Liver (tissue), 3 donors: ENCODE results near the gene AFAP1.

ENCODE experiments used
- EGR1 ChIP-seq, 2 donors: IDR thresholded peaks; 2 replicates each; pipeline ENCODE4 v1.6.1; 2016 to 2018; ENCODE audit warnings: antibody characterized with exemption in 2 of 2, low read depth in 2 of 2
- GABPA ChIP-seq, 2 donors: IDR thresholded peaks in 1 of 2; conservative IDR thresholded peaks in 1 of 2; 2 replicates each; pipeline ENCODE4 v1.6.1; 2016; ENCODE audit warnings: antibody characterized with exemption in 2 of 2, mild to moderate bottlenecking in 1 of 2, moderate library complexity in 1 of 2
- HNF4G ChIP-seq: IDR thresholded peaks from 2 replicates; pipeline ENCODE4 v1.6.1; 2016; ENCODE audit warnings: antibody characterized with exemption
- JUND ChIP-seq, 2 donors: IDR thresholded peaks; 2 replicates each; pipeline ENCODE4 v1.6.1; 2016; ENCODE audit warnings: antibody characterized with exemption in 2 of 2
- RAD21 ChIP-seq, 2 donors: IDR thresholded peaks; 2 replicates each; pipeline ENCODE4 v1.6.1; 2016; ENCODE audit warnings: antibody characterized with exemption in 2 of 2, mild to moderate bottlenecking in 2 of 2
- TAF1 ChIP-seq: conservative IDR thresholded peaks from 2 replicates; pipeline ENCODE4 v1.6.1; 2016; ENCODE audit warnings: antibody characterized with exemption, mild to moderate bottlenecking
- TF ChIP-seq, protein P1 (sequence below): fragments of 150-350 bp; IDR thresholded peaks from 2 replicates; pipeline ENCODE4 v1.5.1; 2017; ENCODE audit warnings: improper control_type of control experiment, low read depth, low read length; ENCODE audit not compliant: missing input control
- TF ChIP-seq, protein P2 (sequence below): IDR thresholded peaks from 2 replicates; pipeline ENCODE4 v1.6.1; 2016; ENCODE audit warnings: antibody characterized with exemption, mild to moderate bottlenecking
- TF ChIP-seq, protein P3 (sequence below): IDR thresholded peaks from 2 replicates; pipeline ENCODE4 v1.6.1; 2016; ENCODE audit warnings: antibody characterized with exemption
- TF ChIP-seq, protein P4 (sequence below): IDR thresholded peaks from 2 replicates; pipeline ENCODE4 v1.6.1; 2016; ENCODE audit warnings: antibody characterized with exemption
- donor health status: healthy.
- donor health status: healthy.

DNA sequence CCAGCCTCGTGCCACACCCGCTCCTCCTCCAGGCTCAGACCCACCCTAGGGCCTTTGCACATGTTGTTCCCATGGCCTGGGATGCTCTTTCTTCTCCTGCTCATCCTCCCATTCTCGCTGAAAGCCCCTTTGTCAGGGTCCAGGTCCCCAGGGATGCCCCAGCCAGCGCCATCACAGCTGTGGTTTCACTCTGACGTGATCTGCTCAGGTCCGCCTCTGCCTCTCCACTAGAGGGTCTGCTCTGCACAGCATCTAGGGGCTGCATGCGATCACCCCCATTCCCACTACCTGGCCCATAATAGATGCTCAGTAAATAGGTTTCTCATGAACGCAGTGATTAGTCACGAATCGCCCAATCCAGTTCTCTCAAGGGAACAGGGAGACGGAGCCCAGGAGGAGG lies 222.5 kb downstream of the AFAP1 start:
- TF ChIP-seq, protein P1, sequence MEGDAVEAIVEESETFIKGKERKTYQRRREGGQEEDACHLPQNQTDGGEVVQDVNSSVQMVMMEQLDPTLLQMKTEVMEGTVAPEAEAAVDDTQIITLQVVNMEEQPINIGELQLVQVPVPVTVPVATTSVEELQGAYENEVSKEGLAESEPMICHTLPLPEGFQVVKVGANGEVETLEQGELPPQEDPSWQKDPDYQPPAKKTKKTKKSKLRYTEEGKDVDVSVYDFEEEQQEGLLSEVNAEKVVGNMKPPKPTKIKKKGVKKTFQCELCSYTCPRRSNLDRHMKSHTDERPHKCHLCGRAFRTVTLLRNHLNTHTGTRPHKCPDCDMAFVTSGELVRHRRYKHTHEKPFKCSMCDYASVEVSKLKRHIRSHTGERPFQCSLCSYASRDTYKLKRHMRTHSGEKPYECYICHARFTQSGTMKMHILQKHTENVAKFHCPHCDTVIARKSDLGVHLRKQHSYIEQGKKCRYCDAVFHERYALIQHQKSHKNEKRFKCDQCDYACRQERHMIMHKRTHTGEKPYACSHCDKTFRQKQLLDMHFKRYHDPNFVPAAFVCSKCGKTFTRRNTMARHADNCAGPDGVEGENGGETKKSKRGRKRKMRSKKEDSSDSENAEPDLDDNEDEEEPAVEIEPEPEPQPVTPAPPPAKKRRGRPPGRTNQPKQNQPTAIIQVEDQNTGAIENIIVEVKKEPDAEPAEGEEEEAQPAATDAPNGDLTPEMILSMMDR, result no peak
- no peak for TF ChIP-seq JUND (IDR thresholded peaks at IDR 0.05)
- no peak for TF ChIP-seq GABPA (IDR thresholded peaks at IDR 0.05 in 1 of 2, conservative IDR thresholded peaks at IDR 0.05 in 1 of 2)
- TF ChIP-seq, protein P2, sequence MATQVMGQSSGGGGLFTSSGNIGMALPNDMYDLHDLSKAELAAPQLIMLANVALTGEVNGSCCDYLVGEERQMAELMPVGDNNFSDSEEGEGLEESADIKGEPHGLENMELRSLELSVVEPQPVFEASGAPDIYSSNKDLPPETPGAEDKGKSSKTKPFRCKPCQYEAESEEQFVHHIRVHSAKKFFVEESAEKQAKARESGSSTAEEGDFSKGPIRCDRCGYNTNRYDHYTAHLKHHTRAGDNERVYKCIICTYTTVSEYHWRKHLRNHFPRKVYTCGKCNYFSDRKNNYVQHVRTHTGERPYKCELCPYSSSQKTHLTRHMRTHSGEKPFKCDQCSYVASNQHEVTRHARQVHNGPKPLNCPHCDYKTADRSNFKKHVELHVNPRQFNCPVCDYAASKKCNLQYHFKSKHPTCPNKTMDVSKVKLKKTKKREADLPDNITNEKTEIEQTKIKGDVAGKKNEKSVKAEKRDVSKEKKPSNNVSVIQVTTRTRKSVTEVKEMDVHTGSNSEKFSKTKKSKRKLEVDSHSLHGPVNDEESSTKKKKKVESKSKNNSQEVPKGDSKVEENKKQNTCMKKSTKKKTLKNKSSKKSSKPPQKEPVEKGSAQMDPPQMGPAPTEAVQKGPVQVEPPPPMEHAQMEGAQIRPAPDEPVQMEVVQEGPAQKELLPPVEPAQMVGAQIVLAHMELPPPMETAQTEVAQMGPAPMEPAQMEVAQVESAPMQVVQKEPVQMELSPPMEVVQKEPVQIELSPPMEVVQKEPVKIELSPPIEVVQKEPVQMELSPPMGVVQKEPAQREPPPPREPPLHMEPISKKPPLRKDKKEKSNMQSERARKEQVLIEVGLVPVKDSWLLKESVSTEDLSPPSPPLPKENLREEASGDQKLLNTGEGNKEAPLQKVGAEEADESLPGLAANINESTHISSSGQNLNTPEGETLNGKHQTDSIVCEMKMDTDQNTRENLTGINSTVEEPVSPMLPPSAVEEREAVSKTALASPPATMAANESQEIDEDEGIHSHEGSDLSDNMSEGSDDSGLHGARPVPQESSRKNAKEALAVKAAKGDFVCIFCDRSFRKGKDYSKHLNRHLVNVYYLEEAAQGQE, result no peak
- TF ChIP-seq, protein P3, sequence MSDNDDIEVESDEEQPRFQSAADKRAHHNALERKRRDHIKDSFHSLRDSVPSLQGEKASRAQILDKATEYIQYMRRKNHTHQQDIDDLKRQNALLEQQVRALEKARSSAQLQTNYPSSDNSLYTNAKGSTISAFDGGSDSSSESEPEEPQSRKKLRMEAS, result no peak
- TF ChIP-seq, protein P4, sequence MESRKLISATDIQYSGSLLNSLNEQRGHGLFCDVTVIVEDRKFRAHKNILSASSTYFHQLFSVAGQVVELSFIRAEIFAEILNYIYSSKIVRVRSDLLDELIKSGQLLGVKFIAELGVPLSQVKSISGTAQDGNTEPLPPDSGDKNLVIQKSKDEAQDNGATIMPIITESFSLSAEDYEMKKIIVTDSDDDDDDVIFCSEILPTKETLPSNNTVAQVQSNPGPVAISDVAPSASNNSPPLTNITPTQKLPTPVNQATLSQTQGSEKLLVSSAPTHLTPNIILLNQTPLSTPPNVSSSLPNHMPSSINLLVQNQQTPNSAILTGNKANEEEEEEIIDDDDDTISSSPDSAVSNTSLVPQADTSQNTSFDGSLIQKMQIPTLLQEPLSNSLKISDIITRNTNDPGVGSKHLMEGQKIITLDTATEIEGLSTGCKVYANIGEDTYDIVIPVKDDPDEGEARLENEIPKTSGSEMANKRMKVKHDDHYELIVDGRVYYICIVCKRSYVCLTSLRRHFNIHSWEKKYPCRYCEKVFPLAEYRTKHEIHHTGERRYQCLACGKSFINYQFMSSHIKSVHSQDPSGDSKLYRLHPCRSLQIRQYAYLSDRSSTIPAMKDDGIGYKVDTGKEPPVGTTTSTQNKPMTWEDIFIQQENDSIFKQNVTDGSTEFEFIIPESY, result no peak
- no peak for TF ChIP-seq HNF4G
- TF ChIP-seq RAD21 (IDR thresholded peaks at IDR 0.05), result no peak
- no peak for TF ChIP-seq EGR1 (IDR thresholded peaks at IDR 0.05; ENCODE audit: low read depth in 2 of 2)
- no peak for TF ChIP-seq TAF1
